ENCODE measurements around the gene FRMD3.

FRMD3 gene

DNA sequence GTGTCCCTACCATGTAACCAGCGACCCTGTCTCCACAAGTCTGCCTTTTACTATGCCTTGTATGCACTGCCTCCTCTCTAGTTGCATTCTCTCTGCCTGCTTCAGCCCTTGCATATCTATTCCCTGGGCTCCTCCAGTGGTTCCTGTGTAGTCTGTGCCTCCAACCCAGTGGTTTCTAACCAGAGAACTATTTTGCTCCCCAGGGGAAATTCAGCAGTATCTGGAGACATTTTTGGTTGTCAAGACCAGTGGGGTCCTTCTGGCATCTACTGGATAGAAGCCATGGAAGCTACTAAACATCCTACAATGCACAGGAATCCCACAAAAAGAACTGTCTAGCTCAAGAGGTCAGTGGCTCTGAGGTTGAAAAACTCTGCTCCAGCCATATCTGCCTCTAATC lies 251.2 kb downstream of the FRMD3 start:
- Histone ChIP-seq H3K27ac (no peak overlapping the region), H3K9me3 (ENCODE audit: severe bottlenecking) (no peaks in the 10 kb centered on the region), H3K4me3 (ENCODE audit: low read depth, low read length) (no peak overlapping the region), H3K27me3 (ENCODE audit: insufficient read depth, low read depth, severe bottlenecking) (no peaks in the 10 kb centered on the region), H3K36me3 (no peaks in the 10 kb centered on the region)
- DNase-seq, result no peak
- TF ChIP-seq, protein P1, sequence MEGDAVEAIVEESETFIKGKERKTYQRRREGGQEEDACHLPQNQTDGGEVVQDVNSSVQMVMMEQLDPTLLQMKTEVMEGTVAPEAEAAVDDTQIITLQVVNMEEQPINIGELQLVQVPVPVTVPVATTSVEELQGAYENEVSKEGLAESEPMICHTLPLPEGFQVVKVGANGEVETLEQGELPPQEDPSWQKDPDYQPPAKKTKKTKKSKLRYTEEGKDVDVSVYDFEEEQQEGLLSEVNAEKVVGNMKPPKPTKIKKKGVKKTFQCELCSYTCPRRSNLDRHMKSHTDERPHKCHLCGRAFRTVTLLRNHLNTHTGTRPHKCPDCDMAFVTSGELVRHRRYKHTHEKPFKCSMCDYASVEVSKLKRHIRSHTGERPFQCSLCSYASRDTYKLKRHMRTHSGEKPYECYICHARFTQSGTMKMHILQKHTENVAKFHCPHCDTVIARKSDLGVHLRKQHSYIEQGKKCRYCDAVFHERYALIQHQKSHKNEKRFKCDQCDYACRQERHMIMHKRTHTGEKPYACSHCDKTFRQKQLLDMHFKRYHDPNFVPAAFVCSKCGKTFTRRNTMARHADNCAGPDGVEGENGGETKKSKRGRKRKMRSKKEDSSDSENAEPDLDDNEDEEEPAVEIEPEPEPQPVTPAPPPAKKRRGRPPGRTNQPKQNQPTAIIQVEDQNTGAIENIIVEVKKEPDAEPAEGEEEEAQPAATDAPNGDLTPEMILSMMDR (IDR thresholded peaks at IDR 0.05; ENCODE audit: low read depth, low read length), result no peak

DNA sequence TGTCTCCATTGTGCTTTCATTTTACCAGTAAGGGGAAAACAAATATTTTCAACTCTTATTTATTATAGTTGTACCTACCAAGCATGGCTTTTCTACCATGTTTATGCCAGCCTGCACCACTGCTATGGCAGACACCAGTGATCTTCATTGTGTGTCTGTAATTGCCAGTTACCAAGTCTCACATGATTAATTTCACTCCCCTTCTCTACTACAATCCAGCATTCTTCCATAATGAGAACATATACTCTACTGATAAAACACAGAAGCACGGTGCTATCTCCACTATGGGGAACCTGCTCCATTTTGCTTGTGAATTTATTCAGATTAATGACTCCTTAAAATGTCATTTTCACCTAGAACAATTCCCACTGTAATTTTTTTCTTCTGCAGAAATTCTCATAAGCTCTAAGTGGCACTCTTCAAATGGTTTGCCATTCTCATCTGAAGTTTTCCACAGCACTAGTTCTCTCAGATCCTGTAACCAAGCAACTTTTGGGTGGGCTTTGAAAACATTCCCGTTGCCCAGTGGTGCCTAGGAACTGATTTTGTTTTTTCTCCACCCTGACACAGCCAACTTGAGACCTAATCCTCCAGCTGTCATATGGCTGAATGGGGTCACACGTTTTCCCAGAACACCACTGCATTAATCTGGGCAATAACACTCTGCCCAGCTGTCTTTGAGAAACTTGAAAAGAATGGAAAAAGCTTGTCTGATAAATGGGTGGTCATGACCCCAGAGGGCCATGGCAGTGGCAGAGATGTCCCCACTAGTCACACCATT lies 252.6 kb downstream of the FRMD3 start:
- Histone ChIP-seq H3K27ac (no peak overlapping the region), H3K4me3 (ENCODE audit: low read depth, low read length) (no peak overlapping the region), H3K9me3 (ENCODE audit: severe bottlenecking) (no peaks in the 10 kb centered on the region), H3K27me3 (ENCODE audit: insufficient read depth, low read depth, severe bottlenecking) (no peaks in the 10 kb centered on the region), H3K36me3 (no peaks in the 10 kb centered on the region)
- TF ChIP-seq, protein P1 (IDR thresholded peaks at IDR 0.05; ENCODE audit: low read depth, low read length), result no peak
- no peak for DNase-seq

DNA sequence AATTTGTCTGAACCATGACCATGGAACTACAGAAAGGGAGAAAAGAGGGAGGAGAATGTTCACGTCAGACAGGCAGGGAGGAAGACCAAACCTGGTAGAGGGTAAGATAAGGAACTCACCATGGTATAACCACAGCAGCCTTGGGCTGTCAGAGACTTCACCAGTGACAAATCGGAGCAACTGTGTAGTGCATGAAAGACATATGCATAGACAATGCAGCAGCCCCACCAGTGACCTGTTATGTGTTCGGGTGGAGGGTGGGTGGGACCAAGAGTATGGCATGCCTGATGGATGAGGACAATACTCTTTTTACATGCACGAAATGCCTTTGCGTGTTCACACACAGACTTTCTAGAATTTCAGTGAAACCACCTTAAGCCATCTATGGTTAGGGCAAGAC lies 253.5 kb downstream of the FRMD3 start:
- no peaks in the 10 kb centered on the region for H3K9me3 ChIP-seq (ENCODE audit: severe bottlenecking)
- no peak overlapping the region for H3K4me3 ChIP-seq (ENCODE audit: low read depth, low read length)
- no peaks in the 10 kb centered on the region for H3K27me3 ChIP-seq (ENCODE audit: insufficient read depth, low read depth, severe bottlenecking)
- TF ChIP-seq, protein P1 (IDR thresholded peaks at IDR 0.05; ENCODE audit: low read depth, low read length), result no peak
- no peak for DNase-seq
- H3K36me3 ChIP-seq, result no peaks in the 10 kb centered on the region
- H3K27ac ChIP-seq, result no peak overlapping the region

DNA sequence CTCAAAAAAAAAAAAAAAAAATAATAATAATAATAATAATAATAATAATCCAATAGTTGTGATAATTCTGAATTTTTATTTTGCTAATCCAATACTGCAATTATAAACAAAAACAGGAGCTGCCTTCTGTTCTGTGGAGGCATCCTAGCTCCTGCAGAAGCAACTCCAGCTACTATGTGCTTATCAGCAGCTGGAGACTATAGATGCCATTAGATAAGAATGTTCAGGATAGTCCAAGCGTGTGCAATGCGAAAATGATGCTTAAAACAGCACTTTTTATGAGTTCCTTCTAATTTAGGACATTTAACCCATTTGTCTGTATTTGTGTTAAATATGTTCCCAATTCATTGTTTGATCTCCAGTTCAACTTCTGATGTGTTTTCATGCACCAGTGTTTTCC lies 254.7 kb downstream of the FRMD3 start:
- no peaks in the 10 kb centered on the region for H3K27me3 ChIP-seq (ENCODE audit: insufficient read depth, low read depth, severe bottlenecking)
- no peak for DNase-seq
- H3K36me3 ChIP-seq, result no peaks in the 10 kb centered on the region
- TF ChIP-seq, protein P1 (IDR thresholded peaks at IDR 0.05; ENCODE audit: low read depth, low read length), result no peak
- H3K4me3 ChIP-seq (ENCODE audit: low read depth, low read length), result no peak overlapping the region
- no peaks in the 10 kb centered on the region for H3K9me3 ChIP-seq (ENCODE audit: severe bottlenecking)
- H3K27ac ChIP-seq, result no peak overlapping the region

DNA sequence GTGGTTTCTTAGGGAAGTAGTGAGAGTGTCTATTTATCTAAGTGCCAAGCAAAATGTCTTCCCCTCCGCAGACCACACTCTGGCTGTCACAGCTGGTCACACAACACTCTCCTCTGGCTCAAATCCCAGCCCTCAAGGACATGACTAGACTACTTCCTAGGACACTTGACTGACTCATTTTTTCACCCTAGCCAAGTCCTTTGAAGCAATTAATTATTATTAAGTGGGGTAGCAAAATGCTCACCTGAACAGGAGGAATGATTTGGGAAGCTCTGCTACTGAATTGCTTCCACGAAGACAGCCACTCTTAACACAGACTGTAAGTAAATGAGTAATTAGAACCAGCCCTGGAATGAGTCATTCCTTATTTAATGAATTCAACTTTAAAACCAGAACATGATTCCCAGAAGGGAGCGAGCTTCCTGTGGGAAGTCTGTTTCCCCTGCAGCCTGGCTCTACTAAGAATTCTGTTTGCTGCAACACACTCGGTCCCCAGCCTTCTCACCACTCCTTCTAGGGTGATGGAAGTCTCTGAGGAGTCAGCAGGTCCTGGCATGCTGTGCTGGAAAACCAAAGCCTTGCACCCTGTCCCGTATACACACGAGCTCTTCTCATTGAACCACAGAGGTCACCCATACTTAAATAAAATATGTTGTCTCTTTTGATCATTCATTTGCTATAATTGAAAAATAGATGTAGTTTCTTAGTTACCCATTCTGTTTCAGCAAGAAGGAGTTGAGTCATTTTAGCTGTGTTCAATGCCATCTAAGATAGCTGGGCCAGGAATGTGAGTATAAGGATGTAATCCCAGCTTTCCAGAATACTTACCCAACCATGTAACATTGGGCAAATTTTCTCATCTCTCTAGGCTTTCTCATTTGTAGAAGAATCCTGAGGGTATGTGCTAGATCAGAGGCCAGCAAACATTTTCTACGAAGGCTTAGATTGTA lies 256.6 kb downstream of the FRMD3 start:
- no peak for DNase-seq
- Histone ChIP-seq H3K9me3 (ENCODE audit: severe bottlenecking) (no peaks in the 10 kb centered on the region), H3K4me3 (ENCODE audit: low read depth, low read length) (no peak overlapping the region), H3K36me3 (no peaks in the 10 kb centered on the region), H3K27me3 (ENCODE audit: insufficient read depth, low read depth, severe bottlenecking) (no peaks in the 10 kb centered on the region), H3K27ac (no peak overlapping the region)
- TF ChIP-seq, protein P1 (IDR thresholded peaks at IDR 0.05; ENCODE audit: low read depth, low read length), result no peak
